NCI-H1930 (cell line): ENCODE data around the gene HSPA1A.

Experiments used
- DNase-seq, 2 experiments: peaks; one replicate each; lab custom pipeline; 2025; lab: John Stamatoyannopoulos, UW

The HSPA1A gene

GRCh38 chr6:31815025-31815838, at the start of gene HSPA1A, which contains the start of gene HSPA1L:
HSPA1A (plus strand) TSS chr6:31815543; CDS start chr6:31815757, 214 bp downstream.
HSPA1L (minus strand) TSS chr6:31815283; CDS start chr6:31811972, 3,311 bp downstream.
- peak; percentile 95 to 97 for DNase-seq

GRCh38 chr6:31765559-31765909, 49.8 kb upstream of the HSPA1A start:
- DNase-seq = no peak

DNA sequence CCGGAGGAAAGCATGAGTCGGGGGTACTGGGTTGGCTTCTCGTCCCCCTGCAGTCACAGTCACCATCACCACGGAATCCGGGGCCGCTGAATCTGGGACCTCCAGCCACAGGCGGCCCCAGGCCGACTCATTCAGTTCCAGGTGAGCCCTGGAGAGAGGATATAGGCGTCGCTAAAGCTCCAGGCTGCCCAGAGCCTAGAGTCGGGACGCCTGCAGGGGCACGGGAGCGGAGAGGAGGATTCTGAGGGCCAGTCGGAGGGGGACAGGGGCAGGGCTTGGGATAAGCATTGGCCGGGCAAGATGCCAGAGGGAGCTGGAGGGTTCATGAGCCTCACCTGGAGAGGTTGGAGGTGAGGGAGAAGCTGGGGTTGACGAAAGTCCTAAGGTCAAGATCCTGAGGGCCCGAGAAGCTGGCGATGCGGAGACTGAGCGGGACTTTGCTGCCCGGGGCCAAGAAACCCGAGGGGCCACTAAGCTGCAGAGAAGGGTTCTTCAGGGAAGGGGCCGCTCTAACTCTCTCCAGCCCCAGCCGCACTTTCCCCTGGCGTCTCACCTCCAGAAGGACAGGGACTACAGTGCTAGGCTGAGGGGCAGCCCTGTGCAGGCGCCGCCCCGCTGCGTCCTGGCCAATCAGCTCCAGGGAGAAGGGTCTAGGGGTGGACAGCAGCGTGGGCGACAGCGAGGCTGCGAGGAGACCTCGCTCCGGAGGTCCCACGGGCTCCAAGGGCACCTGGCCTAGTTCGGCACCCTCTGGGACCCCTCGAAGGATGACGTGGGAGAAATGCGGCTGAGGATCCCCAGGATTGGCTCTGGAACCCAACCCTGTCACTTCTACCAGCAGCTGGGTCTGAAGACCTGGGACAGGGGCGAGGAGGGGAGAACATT, 49.2 kb upstream of the HSPA1A start:
- DNase-seq = no peak

DNA sequence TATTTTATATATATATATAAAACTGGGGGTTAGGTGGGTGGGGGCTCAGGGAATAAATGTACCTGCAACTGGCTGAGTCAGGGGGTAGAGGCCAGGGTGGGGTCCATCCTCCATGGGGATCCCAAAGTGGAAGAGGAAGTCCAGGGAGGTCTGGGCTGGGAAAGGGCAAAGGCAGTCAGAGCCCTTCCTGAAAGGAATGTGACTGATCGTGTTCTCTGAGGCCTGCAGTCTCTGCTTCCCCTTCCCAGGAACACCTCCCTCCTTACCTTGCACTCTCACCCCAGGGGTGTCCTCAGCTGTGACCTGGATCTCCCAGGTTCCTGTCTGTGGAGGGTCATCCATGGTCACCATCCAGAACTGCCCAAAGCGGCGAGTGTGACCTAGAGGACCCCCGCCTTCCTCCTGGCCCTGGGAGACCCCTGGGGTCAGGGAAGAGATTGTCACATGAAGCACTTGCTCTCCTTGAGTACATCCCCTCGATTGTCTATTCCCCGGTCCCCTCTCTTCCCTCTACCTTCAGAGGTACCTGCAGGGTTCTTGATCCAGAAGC, 48.2 kb upstream of the HSPA1A start:
- no peak for DNase-seq

GRCh38 chr6:31768363-31769257, 46.7 kb upstream of the HSPA1A start:
- DNase-seq = no peak

- DNase-seq = peak; percentile 38 to 58
These were observed 45.5 kb upstream of the HSPA1A start for GRCh38 chr6:31769684-31770371.

DNA sequence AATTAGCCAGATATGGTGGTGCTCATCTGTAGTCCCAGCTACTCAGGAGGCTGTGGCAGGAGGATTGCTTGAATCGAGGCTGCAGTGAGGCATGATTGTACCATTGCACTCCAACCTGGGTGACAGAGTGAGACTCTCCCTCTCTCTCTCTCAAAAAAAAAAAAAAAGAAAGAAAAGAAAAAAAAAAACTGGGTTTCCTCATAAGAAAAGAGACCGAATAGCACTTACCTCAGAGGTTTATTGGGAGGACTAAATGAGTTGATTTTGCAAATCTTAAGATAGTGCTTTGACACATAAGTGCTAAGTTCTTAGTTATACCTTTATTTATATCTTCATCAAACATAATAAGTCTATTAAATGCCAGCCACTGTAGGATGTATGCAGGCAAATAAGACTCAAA, 44.5 kb upstream of the HSPA1A start:
- no peak for DNase-seq

DNA sequence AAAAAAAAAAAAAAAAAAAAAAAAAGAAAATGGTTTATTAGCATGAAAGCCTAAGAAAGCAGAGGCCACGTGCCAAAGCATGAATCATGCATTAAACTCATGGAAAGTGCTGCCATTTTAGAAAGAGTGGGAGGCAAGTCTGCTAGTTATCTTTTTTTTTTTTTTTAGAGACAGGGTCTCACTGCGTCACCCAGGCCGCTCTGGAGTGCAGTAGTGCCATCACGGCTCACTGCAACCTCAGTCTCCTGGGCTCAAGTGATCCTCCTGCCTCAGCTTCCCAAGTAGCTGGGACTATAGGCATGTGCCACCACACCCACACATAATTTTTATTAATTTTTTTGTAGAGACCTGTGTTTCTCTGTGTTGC, 43.4 kb upstream of the HSPA1A start:
- DNase-seq = no peak

DNA sequence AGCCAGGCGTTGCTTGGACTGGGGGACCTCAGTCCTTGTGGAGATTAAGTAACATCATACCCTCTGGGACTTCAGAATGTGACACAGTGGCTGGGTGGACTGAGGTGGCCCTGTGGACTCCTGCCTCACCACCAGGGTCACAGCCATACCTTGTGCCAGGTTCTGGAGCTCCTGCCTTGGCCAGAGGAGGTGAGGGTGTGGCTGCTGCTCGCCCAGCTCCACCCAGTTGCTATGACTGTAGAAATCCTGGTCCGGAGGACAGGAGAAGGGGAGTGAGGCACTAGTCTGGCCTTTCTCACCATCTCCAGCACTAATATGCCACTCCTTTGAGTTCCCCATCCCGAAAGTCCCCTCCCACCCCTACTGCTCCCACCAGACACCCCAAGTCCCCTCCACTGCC, 40.2 kb upstream of the HSPA1A start:
- DNase-seq = no peak

- no peak for DNase-seq
These were observed 39.5 kb upstream of the HSPA1A start for GRCh38 chr6:31775633-31776484.

- DNase-seq = no peak
These were observed 38.8 kb upstream of the HSPA1A start for GRCh38 chr6:31776485-31776988.

GRCh38 chr6:31776989-31777666, 38.2 kb upstream of the HSPA1A start, which contains the start of gene VWA7:
VWA7 (minus strand) TSS chr6:31777328; CDS start chr6:31776779, 549 bp downstream.
- DNase-seq = no peak

DNA sequence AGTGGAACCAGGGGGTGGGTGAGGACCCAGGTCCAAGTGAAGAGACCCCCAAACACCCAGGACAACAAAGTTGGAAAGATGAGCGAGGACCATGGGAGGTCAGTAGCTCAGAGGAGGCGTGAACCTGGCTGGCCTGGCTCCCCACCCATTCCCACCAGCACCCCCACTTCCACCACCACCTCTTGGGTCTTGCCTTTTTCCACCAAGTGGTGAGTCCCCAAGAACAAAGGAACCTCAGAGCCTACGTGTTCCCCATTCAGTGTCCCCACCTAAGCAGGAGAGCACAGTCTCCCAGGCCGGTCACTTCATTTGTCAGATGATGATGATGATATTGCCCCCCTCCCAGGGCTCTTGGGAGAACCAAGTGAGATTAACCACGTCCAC, 37.7 kb upstream of the HSPA1A start:
- DNase-seq = no peak

- DNase-seq = no peak
These were observed 37.1 kb upstream of the HSPA1A start for GRCh38 chr6:31778193-31778592.

- DNase-seq = no peak
These were observed 36.1 kb upstream of the HSPA1A start for GRCh38 chr6:31778999-31779885.

- no peak for DNase-seq
These were observed 35.4 kb upstream of the HSPA1A start for GRCh38 chr6:31779908-31780307.

DNA sequence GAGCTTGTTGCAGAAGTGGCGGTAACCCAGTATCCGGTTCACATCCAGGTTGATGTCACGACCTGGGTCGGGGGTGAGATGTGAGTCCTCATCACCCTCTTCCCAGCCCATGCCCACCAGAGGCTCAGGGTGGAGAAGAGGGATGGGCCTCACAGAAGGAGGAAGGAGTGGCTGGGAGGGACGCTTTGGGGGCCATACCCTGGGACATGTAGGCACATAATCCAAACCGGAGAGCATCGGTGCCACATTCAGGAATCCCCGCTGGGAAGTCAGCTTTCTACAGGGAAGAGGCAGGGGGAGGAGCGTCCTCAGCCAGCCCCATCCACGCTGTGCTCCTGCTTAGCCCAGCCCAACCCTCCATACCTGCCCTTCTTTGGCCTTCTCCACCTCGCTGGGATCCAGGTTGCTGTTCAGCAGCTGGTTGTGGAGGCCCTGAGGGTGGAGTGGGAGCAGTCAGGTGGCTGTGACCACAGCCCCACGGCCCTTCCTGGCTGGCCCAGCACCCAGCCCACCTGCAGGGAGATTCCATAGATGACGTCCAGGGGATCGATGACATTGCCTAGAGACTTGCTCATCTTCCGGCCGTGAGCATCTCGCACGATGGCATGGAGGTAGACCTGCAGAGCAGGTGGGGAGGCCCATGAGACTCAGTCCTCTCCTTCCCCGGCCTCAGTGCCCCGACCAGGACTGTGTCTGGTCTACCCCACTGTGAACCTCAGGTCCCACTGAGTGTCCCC, 34.7 kb upstream of the HSPA1A start:
- no peak for DNase-seq
